Daoy (cell line): Measurements from ENCODE around the gene PRICKLE1. TPM values are rescaled to one million over a fixed set of nuclear protein-coding genes. Genes with fewer than 3 reads are reported as not detected.

ENCODE experiments used
- DNase-seq: peaks from one replicate; pipeline ENCODE4 v3.0.0-alpha.2; 2015; ENCODE audit warnings: low read depth
- total RNA-seq: library from RNA; depleted of rRNA; stranded (reverse); fragments of >200 nt; shearing (Covaris generic); gene quantifications from 2 replicates; pipeline ENCODE4 v1.2.3, GENCODE V29; 2014

PRICKLE1 gene
- total RNA-seq, 1 experiment from 2014 or later, result 2.4 TPM

DNA sequence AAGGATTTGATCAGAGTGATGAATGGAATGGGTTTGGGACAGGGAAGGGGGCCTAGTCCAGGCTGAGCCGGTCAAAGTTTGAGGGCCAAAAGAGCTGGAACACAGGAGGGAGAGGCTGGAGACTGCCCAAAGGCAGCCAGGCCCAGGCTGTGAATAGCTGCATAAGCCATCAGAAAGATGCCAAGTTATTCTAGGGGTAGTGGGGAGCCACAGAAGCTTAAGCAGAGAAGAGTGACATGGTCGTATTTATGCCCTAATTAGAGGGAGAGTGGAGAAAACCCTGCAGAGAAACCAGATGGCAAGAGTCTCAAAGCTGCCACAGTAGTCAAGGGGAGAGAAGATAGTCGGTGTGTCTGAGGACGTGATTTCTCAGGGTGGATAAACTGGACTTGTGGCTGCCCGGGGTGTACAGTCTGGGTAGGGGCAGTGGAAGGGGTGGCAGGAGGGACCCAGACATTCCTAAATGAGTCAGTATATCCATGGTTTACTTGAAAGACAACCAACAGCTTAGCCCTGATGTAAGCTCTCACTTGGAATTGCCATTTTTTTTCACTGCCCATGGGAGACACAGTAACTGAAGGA, 99.2 kb downstream of the PRICKLE1 start:
- DNase-seq, result no peak

DNA sequence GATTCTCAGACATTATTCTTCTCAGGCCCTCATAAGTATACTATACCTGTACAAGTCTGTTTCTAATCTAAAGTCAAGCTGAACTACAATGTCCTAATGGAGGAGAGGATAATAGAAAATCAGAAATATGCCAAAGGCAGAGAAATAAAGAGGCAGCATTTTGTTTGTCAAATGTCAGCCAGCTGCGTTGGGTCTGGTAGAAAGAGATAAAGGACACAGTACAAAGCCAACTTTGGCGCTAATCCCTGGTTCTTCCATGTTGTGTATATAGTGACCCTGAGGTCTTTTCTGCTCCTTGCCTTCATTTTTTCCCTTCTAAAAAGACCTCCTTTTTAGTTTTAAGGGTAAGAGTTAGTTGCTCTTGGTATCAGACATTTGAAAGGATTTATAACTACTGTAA, 103.1 kb downstream of the PRICKLE1 start:
- DNase-seq, result no peak

GRCh38 chr12:42485823-42486222, 103.7 kb downstream of the PRICKLE1 start:
- DNase-seq, result no peak

DNA sequence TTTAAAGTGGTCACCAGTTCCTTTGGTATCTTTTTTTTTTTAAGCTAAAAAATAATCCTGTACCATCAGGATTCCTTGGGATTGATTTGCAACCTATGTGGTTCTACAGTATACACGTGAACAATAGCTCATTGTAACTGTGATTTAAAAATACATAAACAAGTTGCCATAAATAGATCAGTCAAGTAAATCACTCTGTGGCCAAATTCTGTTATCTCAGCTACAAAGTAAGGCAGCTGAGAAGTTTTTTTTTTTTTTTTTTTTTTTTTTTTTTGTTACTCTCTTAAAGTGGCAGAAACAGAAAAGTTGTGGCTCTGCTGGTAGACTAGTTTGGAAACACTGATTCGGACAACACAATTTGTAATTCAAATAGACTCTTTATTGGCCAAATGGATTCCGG, 104.5 kb downstream of the PRICKLE1 start:
- no peak for DNase-seq

- DNase-seq, result peak; percentile 56
Observed at GRCh38 chr12:42483521-42483790, 106.1 kb downstream of the PRICKLE1 start.

DNA sequence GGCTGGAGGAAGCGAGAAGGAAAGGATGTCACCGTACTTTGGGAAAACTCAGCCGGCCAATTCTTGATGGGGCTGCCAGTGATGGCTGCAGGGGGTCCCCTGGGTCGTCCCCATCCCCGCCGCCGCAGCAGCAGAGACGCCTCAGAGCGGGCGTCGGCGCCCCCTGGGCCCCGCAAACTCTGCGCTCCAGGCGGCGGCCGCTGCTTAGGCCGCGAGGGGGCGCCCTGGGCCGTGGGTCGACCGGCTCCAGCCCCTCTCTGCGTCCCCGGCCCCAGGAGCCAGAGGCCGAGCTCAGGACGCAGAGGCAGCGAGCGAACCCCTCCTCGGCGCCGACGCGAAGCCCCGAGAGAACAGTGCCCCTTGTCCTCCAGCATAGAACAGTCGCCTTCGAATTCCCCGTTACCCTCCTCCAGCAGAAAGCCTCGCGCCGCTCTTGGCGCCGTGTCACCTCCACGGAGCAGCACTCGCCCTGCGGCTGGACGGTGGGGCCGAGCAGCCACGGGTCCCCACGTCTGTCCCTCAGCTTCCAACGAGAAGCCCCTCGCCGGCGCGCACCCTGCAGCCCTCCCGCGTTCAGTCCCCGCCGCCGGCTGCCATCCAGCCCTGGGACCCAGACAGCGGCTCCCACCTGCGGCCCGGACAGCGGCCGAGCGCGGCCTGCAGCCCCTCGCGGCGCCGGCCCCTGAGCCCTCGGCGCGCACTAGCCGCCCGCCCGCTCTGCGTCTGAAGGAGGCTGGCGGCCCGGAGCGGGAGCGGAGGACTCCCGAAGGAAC, 106.6 kb downstream of the PRICKLE1 start:
- peak; percentile 85 for DNase-seq

DNA sequence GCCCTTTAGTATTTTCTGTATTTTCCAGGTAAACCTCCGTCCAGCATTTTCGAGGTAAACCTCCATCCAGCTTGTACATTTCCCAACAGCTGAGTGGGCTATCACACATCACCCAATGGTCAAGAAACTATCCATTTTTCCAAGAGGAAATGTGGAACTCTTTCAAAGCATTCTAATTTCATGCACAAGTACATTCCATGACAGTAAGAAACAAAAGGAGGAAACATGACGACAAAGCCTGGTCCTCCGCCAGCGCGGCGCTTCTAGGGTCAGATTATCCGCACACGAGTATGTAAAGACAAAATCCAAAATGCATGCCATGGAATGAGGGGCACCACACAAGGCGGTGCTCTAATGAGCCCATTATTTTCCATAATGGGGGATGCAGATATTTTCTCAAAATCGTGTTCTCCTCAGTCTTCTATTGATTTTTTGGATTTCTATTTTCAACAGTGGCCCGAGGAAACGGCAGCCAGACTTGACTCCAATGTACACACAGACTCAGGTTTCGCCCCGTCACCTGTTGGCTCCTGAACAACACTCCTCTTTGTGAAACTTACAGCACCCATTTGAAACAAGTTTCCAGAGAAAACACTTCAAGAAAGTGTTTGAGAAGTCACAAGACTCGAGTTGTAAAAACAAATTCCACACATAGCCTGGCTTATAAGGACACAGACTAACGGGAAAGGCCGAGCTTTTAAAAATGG, 107.4 kb downstream of the PRICKLE1 start:
- DNase-seq, result peak; percentile 19

DNA sequence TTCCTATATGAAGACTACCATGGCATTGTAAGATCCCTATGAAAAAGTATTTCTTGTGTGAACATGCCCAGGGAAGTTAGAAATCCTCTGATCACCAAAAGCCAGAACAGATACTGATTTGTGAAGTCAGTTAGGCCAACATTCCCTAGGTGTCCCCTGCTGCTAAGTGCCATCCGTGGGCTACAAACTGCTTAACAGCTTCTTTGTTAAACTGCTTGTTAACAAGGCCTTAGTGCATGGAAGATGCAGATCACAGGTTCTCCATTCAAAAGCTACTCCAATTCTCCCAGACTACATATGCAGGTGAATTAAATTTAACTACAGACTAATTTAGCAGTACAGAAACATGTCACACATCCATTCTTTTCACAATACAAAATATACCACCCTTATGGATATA, 108.2 kb downstream of the PRICKLE1 start:
- no peak for DNase-seq

DNA sequence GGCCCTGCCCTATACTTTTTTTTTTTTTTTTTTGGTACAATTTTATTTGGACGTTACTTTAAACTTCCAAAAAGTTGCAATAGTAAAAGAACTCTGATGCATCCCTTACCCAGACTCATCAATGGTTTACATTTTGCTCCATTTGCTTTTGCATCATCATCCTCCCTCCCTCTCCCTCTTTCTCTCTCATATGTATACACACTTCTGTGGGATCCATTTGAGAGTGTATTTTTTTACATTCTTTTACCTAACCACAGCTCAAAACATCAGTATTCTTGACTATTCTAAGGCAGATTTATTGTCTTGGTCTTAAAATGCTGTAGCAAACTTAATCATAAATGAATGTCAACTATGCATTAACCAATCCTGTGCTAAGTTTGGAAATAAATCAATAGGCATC, 111.6 kb downstream of the PRICKLE1 start:
- no peak for DNase-seq

- no peak for DNase-seq
Observed at GRCh38 chr12:42475106-42475505, 114.4 kb downstream of the PRICKLE1 start.

DNA sequence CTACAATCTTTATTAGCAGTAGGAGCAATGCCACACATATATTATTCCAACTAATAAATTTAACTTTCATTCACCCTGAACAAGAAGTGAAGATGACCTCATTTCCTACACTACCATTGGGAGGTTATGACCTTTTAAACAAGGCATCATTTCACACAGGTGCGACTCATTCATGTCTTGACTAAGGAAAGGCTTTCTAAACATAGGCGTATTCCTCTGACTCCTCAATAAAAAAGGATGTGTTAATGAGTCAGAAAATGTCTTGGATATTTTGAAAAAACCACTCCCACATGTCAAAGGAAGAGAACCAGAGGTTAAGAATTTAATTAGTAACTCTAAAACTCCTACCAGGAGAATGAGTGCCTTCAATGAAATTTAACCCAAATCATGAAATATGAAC, 115.2 kb downstream of the PRICKLE1 start:
- DNase-seq, result peak; percentile 41

- DNase-seq, result no peak
Observed at GRCh38 chr12:42473561-42473960, 116.0 kb downstream of the PRICKLE1 start.

DNA sequence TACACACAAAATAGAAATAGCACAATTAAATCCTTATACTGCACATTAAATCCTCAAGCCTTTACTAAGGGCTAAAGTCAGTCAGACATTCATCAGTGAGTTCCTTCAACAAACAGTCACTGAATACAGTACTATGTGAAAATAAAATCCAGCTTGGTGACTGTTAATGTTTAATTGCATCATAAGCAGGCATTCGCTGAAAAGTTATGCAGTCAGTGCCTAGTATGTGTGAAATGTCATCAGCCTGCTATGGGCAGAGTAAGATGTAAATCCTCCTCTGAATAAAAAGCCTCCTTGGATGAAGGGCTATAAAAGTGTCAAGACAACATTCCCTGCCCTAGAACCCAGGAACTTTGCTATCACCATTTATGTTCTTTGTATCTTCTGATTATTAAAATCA, 116.4 kb downstream of the PRICKLE1 start:
- DNase-seq, result no peak

DNA sequence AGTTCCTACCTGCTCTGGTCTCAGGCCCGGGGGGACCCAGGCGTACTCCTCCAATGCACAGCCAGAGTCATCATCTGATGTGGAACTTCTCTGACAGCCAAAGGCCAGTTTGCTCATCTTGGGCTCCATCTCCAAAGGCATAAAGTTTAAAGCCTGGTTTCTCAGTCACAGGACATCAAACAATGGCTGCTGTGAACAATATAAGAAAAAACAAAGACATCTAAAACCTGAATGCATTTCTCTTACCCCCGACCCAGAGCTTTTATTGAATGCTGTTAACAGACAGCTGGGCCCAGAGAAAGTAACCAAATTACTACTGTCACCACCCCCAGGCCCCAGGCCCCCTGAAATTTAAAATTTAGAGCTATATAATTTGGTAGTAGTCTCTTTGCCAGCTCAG, 117.2 kb downstream of the PRICKLE1 start:
- no peak for DNase-seq

DNA sequence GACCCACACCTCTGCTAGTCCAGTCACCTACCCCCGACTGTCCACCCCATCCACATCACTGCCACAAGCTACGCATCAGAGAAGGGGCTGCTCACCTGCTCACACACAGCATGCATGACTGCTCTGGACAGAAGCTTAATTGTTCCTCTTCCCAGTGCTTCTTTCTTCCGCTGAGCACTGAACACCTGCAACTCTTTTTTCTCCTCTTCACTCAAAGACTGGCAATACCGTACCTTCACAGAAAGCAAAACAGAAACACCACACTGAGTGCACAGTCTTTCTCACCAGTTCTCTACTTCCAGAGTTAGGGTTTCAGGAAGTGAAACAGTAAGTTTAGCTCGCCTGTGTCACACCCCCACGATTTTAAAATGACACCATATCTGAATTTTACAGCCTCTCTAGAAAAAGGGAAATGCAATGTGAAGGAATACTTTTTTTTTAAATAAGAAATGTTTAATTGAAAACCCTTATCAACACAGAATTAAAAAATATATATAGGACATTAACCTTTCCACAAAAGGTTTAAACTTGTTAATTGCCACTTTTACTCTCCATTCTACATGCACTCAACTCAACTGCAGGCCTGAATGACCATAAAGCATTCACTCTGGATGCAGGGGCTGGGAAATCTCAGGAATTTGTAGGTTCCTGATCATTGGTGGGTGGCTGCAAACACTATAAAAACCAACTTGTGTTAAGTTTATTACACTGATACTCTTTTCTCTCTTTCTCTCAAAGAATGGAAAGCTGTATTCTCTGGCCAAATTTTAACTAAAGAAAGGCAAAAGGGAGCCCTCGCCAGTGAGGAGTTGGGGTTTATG, 120.0 kb downstream of the PRICKLE1 start:
- no peak for DNase-seq

GRCh38 chr12:42468921-42469320, 120.6 kb downstream of the PRICKLE1 start:
- DNase-seq, result no peak

DNA sequence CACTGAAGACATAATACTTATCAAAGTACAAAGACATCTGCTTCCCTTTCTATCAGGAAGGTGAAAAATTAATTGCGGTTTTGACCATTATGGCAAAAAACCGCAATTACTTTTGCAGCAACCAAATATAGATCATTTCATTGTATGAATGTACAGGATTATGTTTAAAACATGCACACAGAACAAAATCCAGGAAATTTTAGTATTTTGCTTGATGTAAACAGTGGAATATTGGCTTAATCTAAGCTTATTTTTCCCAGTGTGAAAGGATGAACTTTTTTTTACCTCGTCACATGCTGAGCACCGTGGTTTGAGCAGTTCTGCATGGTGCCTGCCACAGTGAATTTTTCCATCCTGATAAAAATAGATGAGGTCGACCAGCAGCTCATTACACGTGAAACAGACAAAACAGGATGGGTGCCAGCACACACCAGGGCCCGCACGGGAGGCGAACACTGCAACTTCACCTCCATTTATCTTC, 121.2 kb downstream of the PRICKLE1 start:
- DNase-seq, result peak; percentile 13

DNA sequence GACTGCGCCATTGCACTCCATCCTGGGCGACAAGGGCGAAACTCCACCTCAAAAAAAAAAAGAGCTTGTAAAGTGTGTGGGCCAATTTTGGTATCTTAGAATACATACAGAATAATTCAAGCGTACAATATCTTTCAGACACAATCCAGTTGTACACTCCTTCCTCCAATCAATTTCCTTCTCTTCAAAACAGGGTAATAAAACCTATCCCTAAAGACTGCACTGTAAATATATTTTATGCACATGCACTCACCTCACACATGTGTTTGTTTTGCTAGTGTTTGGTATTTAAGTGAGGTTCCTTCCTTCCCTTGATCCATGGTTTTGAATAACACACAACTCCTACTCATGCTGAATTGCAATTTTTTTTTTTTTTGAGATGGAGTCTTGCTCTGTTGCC, 125.9 kb downstream of the PRICKLE1 start:
- DNase-seq, result no peak

- no peak for DNase-seq
Observed at GRCh38 chr12:42462486-42462885, 127.1 kb downstream of the PRICKLE1 start.

DNA sequence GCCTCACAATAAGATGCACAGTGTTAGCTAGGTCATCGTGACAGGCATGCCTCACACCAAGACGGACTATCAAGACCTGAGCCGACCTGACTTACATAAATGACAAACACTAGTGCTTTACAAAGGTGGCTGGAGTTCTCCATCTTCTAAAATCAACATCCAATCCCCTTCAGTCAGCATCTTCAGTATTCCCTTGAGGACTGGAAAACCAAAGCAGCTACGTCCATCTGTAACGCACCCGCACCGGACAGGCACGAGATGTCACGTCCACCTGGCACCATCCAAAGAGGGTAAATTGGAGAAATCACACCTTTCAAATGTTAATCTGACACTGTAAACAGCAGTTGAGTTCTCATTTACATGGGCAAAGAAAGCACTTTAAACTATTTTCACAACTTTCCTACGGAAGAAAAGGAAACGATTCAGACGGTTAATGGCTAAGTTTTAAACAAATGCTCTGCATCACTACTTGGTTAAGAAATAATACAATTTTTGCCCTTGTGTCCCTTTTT, 130.2 kb downstream of the PRICKLE1 start:
- DNase-seq, result no peak

DNA sequence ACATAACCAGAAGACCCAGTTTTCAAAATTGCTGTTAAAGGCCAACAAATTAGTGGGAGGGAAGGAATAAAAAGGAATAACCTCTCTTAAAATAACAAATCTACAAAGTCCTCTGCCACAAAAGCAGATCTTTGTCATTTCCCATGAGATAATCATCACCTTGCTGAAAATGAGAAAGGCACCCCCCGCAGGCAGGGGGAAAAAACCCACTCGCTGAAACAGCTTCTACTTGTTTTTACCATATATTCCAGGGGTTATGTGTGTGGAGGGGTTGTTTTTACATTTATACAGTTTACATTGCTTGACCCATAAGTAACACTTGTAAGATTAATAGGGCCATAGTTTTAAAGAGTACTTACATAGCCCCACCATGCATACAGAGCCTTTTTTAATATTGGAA, 131.0 kb downstream of the PRICKLE1 start:
- DNase-seq, result no peak

- DNase-seq, result no peak
Observed at GRCh38 chr12:42450248-42450647, 139.3 kb downstream of the PRICKLE1 start.
